BJ (cell line): ENCODE data around the gene ALDH1A1. TPM values are rescaled to one million over a fixed set of nuclear protein-coding genes. Genes with fewer than 3 reads are reported as not detected.
"Not testable (repeated sequence)": the region's sequence is repeated elsewhere in the genome, so short reads cannot be mapped to it uniquely, and the experiment has no call there.

Experiments
- CTCF ChIA-PET: fragments of 350-600 bp; formaldehyde crosslinking; extraction: SDS; loops from one replicate; lab custom pipeline; 2021; ENCODE audit warnings: antibody characterized with exemption, inconsistent platforms; lab: Yijun Ruan, JAX
- POLR2A ChIA-PET: fragments of 300-600 bp; sonication (Branson Sonifier 250); formaldehyde crosslinking; extraction: SDS; loops from one replicate; lab custom pipeline; 2021; ENCODE audit warnings: antibody characterized with exemption; lab: Charles Lee
- DNase-seq: peaks from one replicate; pipeline ENCODE4 v3.0.0-alpha.2; 2011; ENCODE audit warnings: low read depth
- H3K27me3 ChIP-seq: 2 replicates; pipeline ENCODE4 v1.6.0; 2011; ENCODE audit warnings: low read length; ENCODE audit not compliant: control insufficient read depth, insufficient read depth
- H3K36me3 ChIP-seq: 2 replicates; pipeline ENCODE4 v1.5.1; 2011; ENCODE audit warnings: low read length; ENCODE audit not compliant: control insufficient read depth, insufficient read depth
- H3K4me3 ChIP-seq: 2 replicates; pipeline ENCODE4 v1.5.1; 2011; ENCODE audit warnings: low read depth, mild to moderate bottlenecking, control low read depth, low read length
- polyA plus RNA-seq: library from polyadenylated mRNA; depleted of rRNA; stranded (reverse); fragments of >200 nt; gene quantifications from 2 replicates; pipeline ENCODE4 v1.2.3, GENCODE V29; 2011
- TF ChIP-seq, protein P1 (sequence below): IDR thresholded peaks from 2 replicates; pipeline ENCODE4 v1.5.1; 2011; ENCODE audit warnings: low read depth, mild to moderate bottlenecking, control low read depth, inconsistent platforms, low read length, moderate library complexity; ENCODE audit not compliant: insufficient read depth

The ALDH1A1 gene
- polyA plus RNA-seq, 1 experiment: 247 TPM

DNA sequence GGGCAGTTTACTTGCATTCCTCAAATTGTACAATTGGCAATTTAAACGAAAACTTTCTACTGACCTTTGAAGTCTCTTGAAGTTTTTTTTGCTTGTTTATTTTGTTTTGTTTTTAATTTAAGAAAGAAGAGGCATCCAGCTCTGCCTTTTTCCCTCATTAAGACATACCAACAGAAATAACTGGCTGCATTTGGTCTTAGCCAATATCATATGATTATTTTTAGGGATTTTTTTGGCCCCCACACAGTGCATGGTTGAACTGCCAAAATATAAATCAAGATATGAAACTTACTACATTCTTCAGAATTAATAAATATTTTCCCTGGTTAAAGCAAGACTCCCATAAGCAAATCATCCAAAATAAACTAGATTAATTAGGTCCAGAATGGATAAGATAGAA lies 79.4 kb downstream of the ALDH1A1 start:
- no peak for DNase-seq
- TF ChIP-seq, protein P1, sequence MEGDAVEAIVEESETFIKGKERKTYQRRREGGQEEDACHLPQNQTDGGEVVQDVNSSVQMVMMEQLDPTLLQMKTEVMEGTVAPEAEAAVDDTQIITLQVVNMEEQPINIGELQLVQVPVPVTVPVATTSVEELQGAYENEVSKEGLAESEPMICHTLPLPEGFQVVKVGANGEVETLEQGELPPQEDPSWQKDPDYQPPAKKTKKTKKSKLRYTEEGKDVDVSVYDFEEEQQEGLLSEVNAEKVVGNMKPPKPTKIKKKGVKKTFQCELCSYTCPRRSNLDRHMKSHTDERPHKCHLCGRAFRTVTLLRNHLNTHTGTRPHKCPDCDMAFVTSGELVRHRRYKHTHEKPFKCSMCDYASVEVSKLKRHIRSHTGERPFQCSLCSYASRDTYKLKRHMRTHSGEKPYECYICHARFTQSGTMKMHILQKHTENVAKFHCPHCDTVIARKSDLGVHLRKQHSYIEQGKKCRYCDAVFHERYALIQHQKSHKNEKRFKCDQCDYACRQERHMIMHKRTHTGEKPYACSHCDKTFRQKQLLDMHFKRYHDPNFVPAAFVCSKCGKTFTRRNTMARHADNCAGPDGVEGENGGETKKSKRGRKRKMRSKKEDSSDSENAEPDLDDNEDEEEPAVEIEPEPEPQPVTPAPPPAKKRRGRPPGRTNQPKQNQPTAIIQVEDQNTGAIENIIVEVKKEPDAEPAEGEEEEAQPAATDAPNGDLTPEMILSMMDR: no peak
- POLR2A ChIA-PET: no interaction called here
- no peaks in the 10 kb centered on the region for H3K36me3 ChIP-seq
- no peaks in the 10 kb centered on the region for H3K27me3 ChIP-seq
- no peak overlapping the region for H3K4me3 ChIP-seq
- CTCF ChIA-PET: interaction anchor here (0.5 to 1.7 kb wide), 4 partner anchors 9 to 223 kb away, joined by 3 to 6 read pairs (median 3); no protein-coding TSS in a partner anchor

DNA sequence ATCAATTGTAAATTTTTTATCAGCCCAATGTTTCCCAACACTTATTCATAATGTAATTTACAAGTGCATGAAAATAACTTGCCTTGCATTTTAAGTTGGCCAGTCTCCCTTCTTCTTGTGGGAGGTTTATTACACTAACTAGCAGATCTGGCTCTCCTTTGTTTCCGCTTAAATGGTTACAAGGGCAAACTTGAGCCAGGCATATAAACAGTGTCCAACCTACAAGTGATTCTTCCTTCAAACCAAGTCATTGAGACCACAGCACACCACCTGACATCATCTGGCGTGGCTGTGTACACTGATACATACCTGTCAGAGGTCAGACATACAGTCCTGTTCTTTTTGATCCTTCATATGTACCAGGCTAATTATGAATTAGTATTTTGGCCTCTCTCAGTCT lies 80.1 kb downstream of the ALDH1A1 start:
- ChIA-PET CTCF (interaction anchor here (0.5 to 2.0 kb wide), 8 partner anchors 10 to 310 kb away, joined by 3 to 21 read pairs (median 4); no protein-coding TSS in a partner anchor), POLR2A (no interaction called here)
- TF ChIP-seq, protein P1: no peak
- no peak for DNase-seq
- Histone ChIP-seq H3K36me3 (no peaks in the 10 kb centered on the region), H3K27me3 (no peaks in the 10 kb centered on the region), H3K4me3 (no peak overlapping the region)

DNA sequence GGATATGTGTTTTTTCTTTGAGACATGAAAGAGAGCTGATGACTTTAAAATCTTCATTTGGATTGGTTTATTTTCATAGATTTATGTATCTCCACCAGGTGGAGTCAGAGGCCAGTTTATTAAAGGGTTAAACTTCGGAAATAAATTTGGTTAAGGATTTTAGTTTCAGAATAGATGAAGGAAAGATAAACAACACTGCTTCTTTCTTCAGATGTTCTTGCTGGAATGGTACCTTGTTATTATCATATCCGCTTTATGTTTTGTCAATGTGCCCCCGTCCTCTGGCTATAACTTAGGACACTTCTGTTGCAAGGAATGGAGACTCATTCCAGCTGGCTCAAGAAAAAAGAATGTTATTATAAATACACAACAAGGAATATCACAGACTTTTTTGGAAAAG lies 81.2 kb downstream of the ALDH1A1 start:
- ChIA-PET POLR2A (no interaction called here), CTCF (interaction anchor here (0.6 to 2.0 kb wide), 22 partner anchors 10 to 590 kb away, joined by 3 to 21 read pairs (median 4); no protein-coding TSS in a partner anchor)
- Histone ChIP-seq H3K4me3 (no peak overlapping the region), H3K27me3 (no peaks in the 10 kb centered on the region), H3K36me3 (no peaks in the 10 kb centered on the region)
- no peak for DNase-seq
- TF ChIP-seq, protein P1: peak; percentile 44; the same call in 1 of the 2 replicates

DNA sequence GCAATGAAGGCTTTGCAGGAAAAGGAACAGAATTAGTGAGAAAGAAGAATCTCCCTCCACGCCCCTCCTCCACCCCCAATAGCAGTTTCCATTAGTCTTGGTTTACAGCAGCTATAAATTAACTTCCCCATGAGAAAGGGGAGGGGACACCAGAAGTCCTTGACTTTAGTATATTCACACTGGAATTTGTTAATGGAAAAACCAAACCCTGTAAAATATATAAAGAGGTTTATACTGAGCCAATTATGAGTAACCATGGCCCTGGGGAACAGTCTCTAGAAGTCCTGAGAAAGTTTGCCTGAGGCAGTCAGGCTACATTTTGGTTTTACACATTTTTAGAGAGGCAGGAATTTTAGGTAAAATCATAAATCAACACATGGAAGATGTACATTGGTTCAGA lies 88.5 kb downstream of the ALDH1A1 start:
- no peak overlapping the region for H3K4me3 ChIP-seq
- no peak for DNase-seq
- POLR2A ChIA-PET: interaction anchor here (0.7 kb wide), 1 partner anchor 888 kb away, joined by 3 read pairs; no protein-coding TSS in a partner anchor
- TF ChIP-seq, protein P1: no peak
- H3K27me3 ChIP-seq: no peaks in the 10 kb centered on the region
- CTCF ChIA-PET: interaction anchor here (1.3 kb wide), 1 partner anchor 159 kb away, joined by 4 read pairs; no protein-coding TSS in a partner anchor
- H3K36me3 ChIP-seq: no peaks in the 10 kb centered on the region

DNA sequence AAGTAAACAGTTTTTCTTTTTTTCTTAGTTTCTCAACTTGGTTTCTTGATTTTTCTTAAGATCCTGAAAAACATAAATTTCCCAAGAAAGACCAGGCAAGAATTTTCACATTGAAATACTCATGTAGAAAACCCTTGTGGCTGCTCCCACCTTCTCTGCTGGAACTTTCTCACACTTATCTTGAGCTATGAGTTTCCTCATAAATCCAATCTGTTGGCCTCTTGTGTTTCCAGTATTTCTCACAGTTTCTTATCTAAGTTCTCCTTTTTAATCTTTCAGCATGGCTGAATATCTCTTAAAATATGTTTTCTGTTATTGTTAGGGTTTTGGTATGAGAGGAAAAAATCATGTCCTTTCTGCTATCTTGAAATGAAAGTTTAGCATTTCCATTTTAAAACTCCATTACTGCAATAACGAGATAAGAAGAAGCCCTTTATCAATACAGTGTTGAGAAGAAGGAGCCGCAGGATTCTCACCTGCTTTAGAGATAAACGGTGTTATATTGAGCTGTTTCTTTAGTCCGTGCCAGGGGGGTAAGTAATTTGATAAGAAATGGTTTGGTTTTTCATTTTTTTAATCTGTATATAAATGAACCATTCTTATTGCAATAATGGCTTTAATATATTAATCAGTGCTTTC lies 89.3 kb downstream of the ALDH1A1 start:
- DNase-seq: no peak
- POLR2A ChIA-PET: no interaction called here
- TF ChIP-seq, protein P1: no peak
- CTCF ChIA-PET: interaction anchor here (1.3 kb wide), 1 partner anchor 159 kb away, joined by 4 read pairs; no protein-coding TSS in a partner anchor
- Histone ChIP-seq H3K27me3 (no peaks in the 10 kb centered on the region), H3K4me3 (no peak overlapping the region), H3K36me3 (no peaks in the 10 kb centered on the region)

DNA sequence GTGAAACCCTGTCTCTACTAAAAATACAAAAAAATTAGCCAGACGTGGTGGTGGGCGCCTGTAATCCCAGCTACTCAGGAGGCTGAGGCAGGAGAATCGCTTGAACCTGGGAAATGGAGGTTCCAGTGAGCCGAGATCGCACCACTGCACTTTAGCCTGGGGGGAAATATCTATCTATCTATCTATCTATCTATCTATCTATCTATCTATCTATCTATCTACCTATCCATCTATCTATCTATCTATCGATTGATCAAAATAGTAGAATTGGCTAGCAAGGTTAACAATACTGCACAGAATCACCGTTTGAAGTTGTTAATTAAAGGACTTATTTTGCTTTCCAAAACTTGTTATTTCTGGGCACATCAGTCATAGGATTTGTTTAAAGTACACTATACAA lies 90.1 kb downstream of the ALDH1A1 start:
- POLR2A ChIA-PET, H3K36me3 ChIP-seq, H3K4me3 ChIP-seq, H3K27me3 ChIP-seq, DNase-seq: not testable (repeated sequence)
- CTCF ChIA-PET: interaction anchor here (1.3 kb wide), 1 partner anchor 160 kb away, joined by 4 read pairs; no protein-coding TSS in a partner anchor
